Measurements from ENCODE around the gene RFT1.

DNA sequence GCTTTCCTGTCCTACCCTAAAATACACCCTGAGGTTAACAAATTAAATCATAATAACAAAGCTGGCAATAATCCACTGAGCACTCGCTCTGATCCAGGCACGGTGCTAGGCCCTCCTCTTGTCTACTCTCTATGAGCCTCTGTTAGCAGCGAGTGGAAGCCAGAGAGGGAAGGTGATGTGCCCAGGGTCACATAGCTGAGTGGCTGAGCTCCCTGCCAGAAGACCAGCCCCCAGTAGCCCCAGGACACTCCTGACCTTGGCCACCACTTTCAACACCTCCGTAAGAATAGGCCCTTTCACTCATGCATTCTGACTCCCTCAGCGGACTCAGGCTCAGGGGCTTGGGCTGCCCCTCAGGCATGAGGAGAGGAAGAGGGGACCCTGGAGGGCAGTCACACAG lies 21.2 kb upstream of the RFT1 start:
- no peak for TF ChIP-seq EZH2phosphoT487 (IDR thresholded peaks at IDR 0.05; ENCODE audit: borderline replicate concordance, low read length)
- TF ChIP-seq, protein P1, sequence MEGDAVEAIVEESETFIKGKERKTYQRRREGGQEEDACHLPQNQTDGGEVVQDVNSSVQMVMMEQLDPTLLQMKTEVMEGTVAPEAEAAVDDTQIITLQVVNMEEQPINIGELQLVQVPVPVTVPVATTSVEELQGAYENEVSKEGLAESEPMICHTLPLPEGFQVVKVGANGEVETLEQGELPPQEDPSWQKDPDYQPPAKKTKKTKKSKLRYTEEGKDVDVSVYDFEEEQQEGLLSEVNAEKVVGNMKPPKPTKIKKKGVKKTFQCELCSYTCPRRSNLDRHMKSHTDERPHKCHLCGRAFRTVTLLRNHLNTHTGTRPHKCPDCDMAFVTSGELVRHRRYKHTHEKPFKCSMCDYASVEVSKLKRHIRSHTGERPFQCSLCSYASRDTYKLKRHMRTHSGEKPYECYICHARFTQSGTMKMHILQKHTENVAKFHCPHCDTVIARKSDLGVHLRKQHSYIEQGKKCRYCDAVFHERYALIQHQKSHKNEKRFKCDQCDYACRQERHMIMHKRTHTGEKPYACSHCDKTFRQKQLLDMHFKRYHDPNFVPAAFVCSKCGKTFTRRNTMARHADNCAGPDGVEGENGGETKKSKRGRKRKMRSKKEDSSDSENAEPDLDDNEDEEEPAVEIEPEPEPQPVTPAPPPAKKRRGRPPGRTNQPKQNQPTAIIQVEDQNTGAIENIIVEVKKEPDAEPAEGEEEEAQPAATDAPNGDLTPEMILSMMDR (IDR thresholded peaks at IDR 0.05; ENCODE audit: low read depth, low read length, poor library complexity, severe bottlenecking), result no peak

Data from DOHH2 (cell line).